HG03575 (cell line): Measurements from ENCODE around the gene GOLGA7B.

Experiments
- ATAC-seq: cut with Tn5 transposase; IDR thresholded peaks from one replicate; pipeline ENCODE4 v1.9.1; 2021; ENCODE audit not compliant: unreplicated experiment, insufficient number of reproducible peaks, low FRiP score; ENCODE audit errors: extremely low read depth

GOLGA7B gene

GRCh38 chr10:97861097-97861750 is 11.6 kb downstream of the GOLGA7B start:
- ATAC-seq = no peak

GRCh38 chr10:97861924-97862323 is 12.3 kb downstream of the GOLGA7B start:
- no peak for ATAC-seq

GRCh38 chr10:97863808-97864207 is 14.2 kb downstream of the GOLGA7B start:
- ATAC-seq = no peak

- ATAC-seq = no peak
These were observed 15.8 kb downstream of the GOLGA7B start for GRCh38 chr10:97865488-97865887.

- no peak for ATAC-seq
These were observed 17.0 kb downstream of the GOLGA7B start for GRCh38 chr10:97866524-97867219.

GRCh38 chr10:97867220-97867800 is 17.7 kb downstream of the GOLGA7B start:
- no peak for ATAC-seq

DNA sequence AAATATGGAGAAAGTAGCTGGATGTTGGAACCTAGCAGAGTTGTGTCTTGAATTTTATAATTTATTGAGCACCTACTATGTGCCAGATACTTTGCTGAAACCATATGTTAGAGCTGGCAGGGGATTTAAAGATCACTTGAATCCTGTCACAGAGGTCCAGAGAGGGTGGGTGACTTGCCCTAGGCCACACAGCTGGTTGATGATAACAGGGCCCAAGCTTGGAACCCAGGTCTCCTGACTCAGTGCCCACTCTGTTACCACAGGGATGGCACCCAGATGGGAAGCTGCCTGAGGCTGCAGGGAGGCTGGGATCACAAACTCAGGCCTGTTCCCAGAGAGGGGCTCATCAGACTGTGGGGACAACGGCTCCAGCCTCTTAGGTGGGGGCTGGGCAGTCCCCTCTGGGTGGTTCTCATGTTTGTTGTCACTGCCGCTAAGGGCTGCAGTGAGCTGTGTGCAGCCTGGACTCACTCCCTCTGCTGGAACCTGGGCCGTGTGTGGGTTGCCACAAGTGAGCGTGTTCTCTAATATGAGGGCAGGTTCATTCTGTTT is 18.6 kb downstream of the GOLGA7B start:
- ATAC-seq = no peak

DNA sequence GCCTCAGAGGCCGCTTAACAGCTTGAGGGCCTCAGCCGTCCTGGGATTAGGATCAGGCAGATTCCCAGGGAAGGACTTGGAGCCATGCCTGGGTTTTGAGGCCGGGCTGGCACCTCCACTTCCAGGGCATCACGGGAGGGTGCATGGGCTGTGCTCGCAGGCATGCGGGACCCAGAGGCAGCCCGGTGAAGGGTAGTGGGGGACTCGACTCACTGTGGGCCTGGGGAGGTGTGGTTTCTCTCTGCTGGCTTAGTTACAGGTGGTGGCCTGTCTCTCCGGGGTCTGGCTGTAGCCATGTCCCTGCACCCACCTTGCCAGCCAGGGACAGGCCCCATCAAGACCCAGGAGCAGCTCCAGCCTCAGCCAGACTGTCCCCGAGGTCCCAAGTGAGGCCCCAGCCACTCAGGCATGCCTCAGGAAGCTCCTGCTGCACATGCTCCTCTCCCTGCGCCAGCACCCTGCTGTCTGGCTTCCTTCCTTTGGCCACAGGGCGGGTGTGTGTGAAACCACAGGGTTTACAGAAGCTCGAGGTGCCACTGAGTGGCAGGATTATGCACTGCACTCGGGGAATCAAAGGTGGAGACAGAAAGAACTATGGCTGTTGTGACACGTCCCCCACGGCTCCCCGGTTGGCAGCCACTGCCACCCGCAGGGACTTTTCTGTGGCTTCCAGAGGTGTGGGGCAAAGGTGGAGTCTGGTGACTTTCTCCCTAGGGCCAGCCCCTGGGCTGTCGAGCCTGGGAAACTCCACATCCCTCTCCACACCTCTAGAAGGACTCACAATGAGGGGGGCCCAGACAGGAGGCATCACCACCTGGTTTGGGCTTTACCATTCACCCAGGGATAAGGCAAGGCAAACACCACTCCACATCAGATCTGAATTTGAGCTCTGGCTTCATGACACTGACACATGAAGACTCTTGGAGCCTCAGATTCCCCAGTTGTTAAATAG is 19.7 kb downstream of the GOLGA7B start:
- ATAC-seq = peak; percentile 64

DNA sequence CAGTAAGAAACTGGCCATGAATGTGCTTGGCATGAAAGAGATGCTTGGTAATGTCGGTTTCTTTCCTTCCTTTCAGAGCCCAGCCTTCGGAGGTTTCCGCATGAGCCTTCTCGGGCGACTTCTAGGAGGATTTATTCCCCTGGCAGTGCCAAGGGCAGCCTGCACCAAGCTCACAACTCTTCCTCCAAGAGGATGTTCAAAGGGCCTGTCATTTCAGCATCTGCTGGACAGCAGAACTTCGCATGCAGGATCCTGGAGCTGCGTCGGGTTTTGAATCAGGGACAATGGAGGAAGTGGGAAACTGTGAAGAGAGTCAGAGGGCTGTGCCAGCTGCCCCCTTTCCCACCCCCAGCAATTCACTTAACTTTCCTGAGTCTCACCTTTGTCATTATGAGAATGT is 21.3 kb downstream of the GOLGA7B start:
- ATAC-seq = no peak

GRCh38 chr10:97873569-97873968 is 23.9 kb downstream of the GOLGA7B start:
- ATAC-seq = no peak

DNA sequence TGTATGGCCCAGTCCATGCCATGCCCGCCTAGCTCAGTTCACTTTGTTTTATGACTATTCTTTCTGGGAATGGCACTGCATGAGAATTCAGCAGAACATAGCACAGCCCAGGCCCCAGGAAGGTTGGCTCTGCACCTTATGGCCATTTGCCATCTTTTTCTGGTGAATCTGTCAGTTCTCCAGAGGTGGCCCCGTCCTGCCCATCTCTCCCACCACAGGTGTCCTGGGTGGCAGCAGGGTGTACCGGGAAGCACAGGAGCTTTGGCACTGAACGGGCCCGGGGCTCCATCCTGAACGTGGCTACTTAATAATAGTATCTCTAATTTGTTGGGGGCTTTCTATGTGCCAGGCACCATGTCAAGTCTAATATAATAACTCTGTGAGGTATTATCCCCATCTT is 24.7 kb downstream of the GOLGA7B start:
- ATAC-seq = no peak

DNA sequence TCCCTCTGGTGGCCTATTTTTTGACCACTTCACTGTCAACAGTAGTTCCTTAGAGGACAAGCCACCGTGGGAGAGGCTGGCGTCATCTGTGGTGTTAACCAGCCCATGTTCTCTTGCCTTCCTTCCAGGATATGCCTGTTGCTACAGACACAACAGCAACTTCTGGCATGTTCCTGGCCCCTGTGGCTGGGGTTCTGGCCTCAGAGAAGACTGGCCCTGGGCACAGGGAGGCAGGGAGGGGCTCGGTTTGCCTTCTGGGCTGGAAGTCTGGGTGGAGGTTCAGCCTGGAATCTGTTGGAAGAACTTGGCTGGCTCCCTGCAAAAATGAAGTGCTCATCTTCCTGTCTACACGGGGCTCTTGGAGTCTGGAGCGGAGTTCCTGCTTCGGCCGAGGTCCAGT is 25.7 kb downstream of the GOLGA7B start:
- ATAC-seq = no peak

DNA sequence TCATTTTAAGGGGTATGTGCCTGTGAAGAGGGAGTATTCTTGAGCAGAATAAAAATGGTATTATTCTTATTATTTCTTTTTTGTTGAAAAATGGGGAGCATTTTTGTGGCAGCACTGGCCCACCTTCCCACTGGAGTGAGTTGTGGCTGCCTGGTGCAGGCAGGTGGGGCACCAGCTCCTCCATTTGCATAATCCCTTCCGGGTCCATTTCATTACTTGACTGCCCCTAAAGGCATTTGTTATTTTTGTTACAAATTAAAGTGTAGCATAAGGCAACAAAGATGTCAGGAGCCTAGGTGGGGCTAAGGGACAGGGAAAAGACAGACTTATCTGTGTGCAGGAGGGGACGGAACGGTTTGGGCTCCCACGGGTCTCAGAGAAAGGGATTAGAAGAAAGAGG is 26.8 kb downstream of the GOLGA7B start:
- no peak for ATAC-seq

- ATAC-seq = no peak
These were observed 29.6 kb downstream of the GOLGA7B start for GRCh38 chr10:97879241-97879640.

- no peak for ATAC-seq
These were observed 30.5 kb downstream of the GOLGA7B start for GRCh38 chr10:97880109-97880508.

GRCh38 chr10:97882142-97883091 is 32.8 kb downstream of the GOLGA7B start:
- ATAC-seq = no peak

DNA sequence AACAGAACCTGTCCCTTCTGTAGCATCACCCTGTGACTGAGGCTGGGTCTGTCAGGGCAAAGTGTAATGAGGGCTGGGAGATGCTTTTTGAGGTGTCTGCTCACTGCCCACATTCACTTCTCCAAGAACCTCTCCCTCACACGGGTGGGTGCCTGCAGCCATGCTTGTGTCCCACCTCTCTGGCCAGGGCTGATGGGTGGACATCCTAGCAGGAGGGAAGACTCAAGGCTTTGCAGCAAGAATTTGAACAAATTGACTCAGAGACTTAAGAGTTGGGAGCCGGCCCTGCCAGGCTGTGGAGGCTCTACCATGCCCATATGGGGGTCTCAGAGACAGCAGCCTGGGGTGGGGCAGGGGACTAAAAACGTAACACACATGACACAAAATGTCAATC is 33.4 kb downstream of the GOLGA7B start:
- ATAC-seq = no peak

DNA sequence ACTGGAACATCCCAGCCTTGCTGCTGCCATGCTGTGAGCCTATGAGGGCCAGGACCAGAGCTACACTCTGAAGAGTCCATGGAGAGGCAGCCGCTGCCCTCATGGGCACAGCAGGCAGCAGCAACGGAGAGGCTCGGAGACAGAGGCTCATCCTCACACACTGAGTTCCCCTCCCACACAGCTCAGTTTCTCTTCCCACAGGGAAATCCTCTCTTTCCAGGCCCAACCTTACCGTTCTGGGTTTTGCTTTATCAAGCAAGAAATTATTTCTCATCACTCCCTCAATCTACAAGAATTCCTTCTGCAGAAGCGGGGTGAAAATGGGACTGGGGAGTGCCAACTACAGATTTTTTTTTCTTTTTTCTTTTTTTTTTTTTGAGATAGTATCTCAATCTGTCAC is 36.6 kb downstream of the GOLGA7B start:
- no peak for ATAC-seq
